Measurements from ENCODE around the gene TARS1. TPM values are rescaled to one million over a fixed set of nuclear protein-coding genes. Genes with fewer than 3 reads are reported as not detected.

Gene TARS1
- total RNA-seq, 2 experiments from 2014 or later, result 31.3 to 32.0 TPM

DNA sequence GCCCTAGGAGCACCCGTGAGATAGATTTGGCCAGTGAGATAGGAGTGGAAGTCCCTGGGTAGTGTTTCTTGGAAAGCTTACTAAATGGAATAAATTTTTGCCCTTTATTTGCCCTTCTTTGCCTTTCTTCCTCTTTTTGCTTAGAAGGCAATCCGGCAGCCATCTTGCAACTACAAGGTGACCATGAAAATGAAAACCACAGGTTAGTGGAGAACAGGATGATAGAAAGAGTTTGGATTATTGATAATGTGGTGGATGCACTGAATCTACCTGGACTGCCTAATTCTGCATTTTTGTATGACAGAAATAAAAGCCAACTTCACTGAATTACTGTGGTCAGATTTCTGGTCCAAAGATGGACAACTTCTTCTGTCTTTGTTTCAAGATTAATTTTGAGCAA is 33.2 kb downstream of the TARS1 start:
- peaks cover 6% of the 10 kb centered on the region for H3K9me3 Mint-ChIP-seq
- no peak overlapping the region for H3K4me3 ChIP-seq (ENCODE audit: low read length)
- ATAC-seq (ENCODE audit: poor library complexity), result no peak
- H3K27me3 ChIP-seq (ENCODE audit: control insufficient read depth in 1 of 2, insufficient read depth in 2 of 2, low read length in 2 of 2), result no peaks in the 10 kb centered on the region
- H3K4me1 Mint-ChIP-seq (ENCODE audit: low read depth), result no peaks in the 10 kb centered on the region
- H3K36me3 ChIP-seq (ENCODE audit: insufficient read depth, low read length), result peaks cover 59% of the 10 kb centered on the region
- intact Hi-C loops (cut with DNase I, micrococcal nuclease), result no loop called here
- no peak overlapping the region for H3K27ac ChIP-seq (ENCODE audit: low read depth in 1 of 2, low read length in 2 of 2)
- peaks cover 0 to 4% of the 10 kb centered on the region in 2 experiments for H3K9me3 ChIP-seq (ENCODE audit: control insufficient read depth in 1 of 2, insufficient read depth in 1 of 2, low read length in 2 of 2)
- CTCF ChIA-PET, result no interaction called here
- no peak overlapping the region for H3K4me3 Mint-ChIP-seq
- no peaks in the 10 kb centered on the region for H3K4me1 ChIP-seq (ENCODE audit: insufficient read depth, low read length)
- TF ChIP-seq CTCF (IDR thresholded peaks at IDR 0.05), result no peak
- POLR2A ChIA-PET, result no interaction called here
- H3K27ac Mint-ChIP-seq, result no peak overlapping the region
- H3K36me3 Mint-ChIP-seq (ENCODE audit: low read depth), result peaks cover 95% of the 10 kb centered on the region
- DNase-seq, result no peak
- no peaks in the 10 kb centered on the region for H3K27me3 Mint-ChIP-seq

- peaks cover 49% of the 10 kb centered on the region for H3K36me3 ChIP-seq (ENCODE audit: insufficient read depth, low read length)
- Mint-ChIP-seq H3K27ac (no peak overlapping the region), H3K9me3 (peaks cover 6% of the 10 kb centered on the region), H3K4me3 (no peak overlapping the region), H3K27me3 (no peaks in the 10 kb centered on the region), H3K36me3 (ENCODE audit: low read depth) (peaks cover 85% of the 10 kb centered on the region), H3K4me1 (ENCODE audit: low read depth) (no peaks in the 10 kb centered on the region)
- POLR2A ChIA-PET, result no interaction called here
- no peak for ATAC-seq (ENCODE audit: poor library complexity)
- peaks cover 0 to 4% of the 10 kb centered on the region in 2 experiments for H3K9me3 ChIP-seq (ENCODE audit: control insufficient read depth in 1 of 2, insufficient read depth in 1 of 2, low read length in 2 of 2)
- H3K4me3 ChIP-seq (ENCODE audit: low read length), result no peak overlapping the region
- H3K27ac ChIP-seq (ENCODE audit: low read depth in 1 of 2, low read length in 2 of 2), result no peak overlapping the region
- intact Hi-C loops (cut with DNase I, micrococcal nuclease), result no loop called here
- no peak for DNase-seq
- no peak for TF ChIP-seq CTCF (IDR thresholded peaks at IDR 0.05)
- no peaks in the 10 kb centered on the region for H3K4me1 ChIP-seq (ENCODE audit: insufficient read depth, low read length)
- CTCF ChIA-PET, result no interaction called here
- H3K27me3 ChIP-seq (ENCODE audit: control insufficient read depth in 1 of 2, insufficient read depth in 2 of 2, low read length in 2 of 2), result no peaks in the 10 kb centered on the region
These were observed 34.2 kb downstream of the TARS1 start for GRCh38 chr5:33474931-33475499.

GRCh38 chr5:33475706-33476105 is 34.9 kb downstream of the TARS1 start:
- Histone ChIP-seq H3K36me3 (ENCODE audit: insufficient read depth, low read length) (peaks cover 42% of the 10 kb centered on the region), H3K4me3 (ENCODE audit: low read length) (no peak overlapping the region), H3K27ac (ENCODE audit: low read depth in 1 of 2, low read length in 2 of 2) (no peak overlapping the region), H3K27me3 (ENCODE audit: control insufficient read depth in 1 of 2, insufficient read depth in 2 of 2, low read length in 2 of 2) (no peaks in the 10 kb centered on the region), H3K4me1 (ENCODE audit: insufficient read depth, low read length) (no peaks in the 10 kb centered on the region), H3K9me3 (ENCODE audit: control insufficient read depth in 1 of 2, insufficient read depth in 1 of 2, low read length in 2 of 2) (peaks cover 0 to 4% of the 10 kb centered on the region in 2 experiments)
- POLR2A ChIA-PET, result no interaction called here
- DNase-seq (no peak), ATAC-seq (ENCODE audit: poor library complexity) (no peak)
- no peaks in the 10 kb centered on the region for H3K4me1 Mint-ChIP-seq (ENCODE audit: low read depth)
- no peak overlapping the region for H3K27ac Mint-ChIP-seq
- H3K27me3 Mint-ChIP-seq, result no peaks in the 10 kb centered on the region
- peaks cover 78% of the 10 kb centered on the region for H3K36me3 Mint-ChIP-seq (ENCODE audit: low read depth)
- H3K9me3 Mint-ChIP-seq, result peaks cover 6% of the 10 kb centered on the region
- no peak overlapping the region for H3K4me3 Mint-ChIP-seq
- no peak for TF ChIP-seq CTCF (IDR thresholded peaks at IDR 0.05)
- intact Hi-C loops (cut with DNase I, micrococcal nuclease), result no loop called here
- CTCF ChIA-PET, result no interaction called here

Data from CD4-positive, alpha-beta T cell (primary cell).